BJ (cell line): Measurements from ENCODE around the gene FOXO4. TPM values are rescaled to one million over a fixed set of nuclear protein-coding genes. Genes with fewer than 3 reads are reported as not detected.

ENCODE experiments used
- CTCF ChIA-PET: fragments of 350-600 bp; formaldehyde crosslinking; extraction: SDS; loops from one replicate; lab custom pipeline; 2021; ENCODE audit warnings: antibody characterized with exemption, inconsistent platforms; lab: Yijun Ruan, JAX
- POLR2A ChIA-PET: fragments of 300-600 bp; sonication (Branson Sonifier 250); formaldehyde crosslinking; extraction: SDS; loops from one replicate; lab custom pipeline; 2021; ENCODE audit warnings: antibody characterized with exemption; lab: Charles Lee
- DNase-seq: peaks from one replicate; pipeline ENCODE4 v3.0.0-alpha.2; 2011; ENCODE audit warnings: low read depth
- H3K27me3 ChIP-seq: 2 replicates; pipeline ENCODE4 v1.6.0; 2011; ENCODE audit warnings: low read length; ENCODE audit not compliant: control insufficient read depth, insufficient read depth
- H3K36me3 ChIP-seq: 2 replicates; pipeline ENCODE4 v1.5.1; 2011; ENCODE audit warnings: low read length; ENCODE audit not compliant: control insufficient read depth, insufficient read depth
- H3K4me3 ChIP-seq: 2 replicates; pipeline ENCODE4 v1.5.1; 2011; ENCODE audit warnings: low read depth, mild to moderate bottlenecking, control low read depth, low read length
- CTCF ChIP-seq: IDR thresholded peaks from 2 replicates; pipeline ENCODE4 v1.5.1; 2011; ENCODE audit warnings: low read depth, mild to moderate bottlenecking, control low read depth, inconsistent platforms, low read length, moderate library complexity; ENCODE audit not compliant: insufficient read depth
- polyA plus RNA-seq: library from polyadenylated mRNA; depleted of rRNA; stranded (reverse); fragments of >200 nt; gene quantifications from 2 replicates; pipeline ENCODE4 v1.2.3, GENCODE V29; 2011

The FOXO4 gene
- polyA plus RNA-seq, 1 experiment, result 2.4 TPM

GRCh38 chrX:71091263-71091662 is 4.4 kb upstream of the FOXO4 start:
- no peaks in the 10 kb centered on the region for H3K36me3 ChIP-seq
- TF ChIP-seq CTCF, result no peak
- H3K27me3 ChIP-seq, result no peaks in the 10 kb centered on the region
- no peak for DNase-seq
- POLR2A ChIA-PET, result no interaction called here
- CTCF ChIA-PET, result interaction anchor here (1.1 to 1.4 kb wide), 3 partner anchors 10 to 38 kb away, joined by 3 to 6 read pairs (median 3); no protein-coding TSS in a partner anchor
- H3K4me3 ChIP-seq, result no peak overlapping the region

- DNase-seq, result no peak
- Histone ChIP-seq H3K27me3 (no peaks in the 10 kb centered on the region; the same call in 1 of the 2 replicates), H3K36me3 (no peaks in the 10 kb centered on the region), H3K4me3 (peak overlapping the region; percentile 66)
- no peak for TF ChIP-seq CTCF
- ChIA-PET POLR2A (no interaction called here), CTCF (no interaction called here)
Observed at GRCh38 chrX:71095033-71095432, 618 bp upstream of the FOXO4 start.

GRCh38 chrX:71095981-71096759 is 519 bp downstream of the FOXO4 start:
- DNase-seq, result no peak
- POLR2A ChIA-PET, result no interaction called here
- CTCF ChIA-PET, result interaction anchor here (0.7 kb wide), 1 partner anchor 8 kb away, joined by 3 read pairs; no protein-coding TSS in a partner anchor
- Histone ChIP-seq H3K36me3 (no peaks in the 10 kb centered on the region), H3K27me3 (no peaks in the 10 kb centered on the region; the same call in 1 of the 2 replicates), H3K4me3 (peak overlapping the region; percentile 66)
- no peak for TF ChIP-seq CTCF

GRCh38 chrX:71096760-71097032 is 1.0 kb downstream of the FOXO4 start:
- CTCF ChIA-PET, result no interaction called here
- POLR2A ChIA-PET, result no interaction called here

More at GRCh38 chrX:71096760-71097032, 1.0 kb downstream of the FOXO4 start:
- no peak for DNase-seq
- no peaks in the 10 kb centered on the region for H3K36me3 ChIP-seq
- no peaks in the 10 kb centered on the region; the same call in 1 of the 2 replicates for H3K27me3 ChIP-seq
- TF ChIP-seq CTCF, result no peak
- peak overlapping the region; percentile 66 for H3K4me3 ChIP-seq
